Measurements from ENCODE around the gene ADRA1B.

ADRA1B gene

GRCh38 chr5:159880676-159881075 lies 35.6 kb upstream of the ADRA1B start:
- TF ChIP-seq, protein P1, sequence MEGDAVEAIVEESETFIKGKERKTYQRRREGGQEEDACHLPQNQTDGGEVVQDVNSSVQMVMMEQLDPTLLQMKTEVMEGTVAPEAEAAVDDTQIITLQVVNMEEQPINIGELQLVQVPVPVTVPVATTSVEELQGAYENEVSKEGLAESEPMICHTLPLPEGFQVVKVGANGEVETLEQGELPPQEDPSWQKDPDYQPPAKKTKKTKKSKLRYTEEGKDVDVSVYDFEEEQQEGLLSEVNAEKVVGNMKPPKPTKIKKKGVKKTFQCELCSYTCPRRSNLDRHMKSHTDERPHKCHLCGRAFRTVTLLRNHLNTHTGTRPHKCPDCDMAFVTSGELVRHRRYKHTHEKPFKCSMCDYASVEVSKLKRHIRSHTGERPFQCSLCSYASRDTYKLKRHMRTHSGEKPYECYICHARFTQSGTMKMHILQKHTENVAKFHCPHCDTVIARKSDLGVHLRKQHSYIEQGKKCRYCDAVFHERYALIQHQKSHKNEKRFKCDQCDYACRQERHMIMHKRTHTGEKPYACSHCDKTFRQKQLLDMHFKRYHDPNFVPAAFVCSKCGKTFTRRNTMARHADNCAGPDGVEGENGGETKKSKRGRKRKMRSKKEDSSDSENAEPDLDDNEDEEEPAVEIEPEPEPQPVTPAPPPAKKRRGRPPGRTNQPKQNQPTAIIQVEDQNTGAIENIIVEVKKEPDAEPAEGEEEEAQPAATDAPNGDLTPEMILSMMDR (IDR thresholded peaks at IDR 0.05; ENCODE audit: low read depth, low read length) = no peak
- DNase-seq (ENCODE audit: low read depth, low spot score) = no peak
- in situ Hi-C loops (cut with HindIII; ENCODE audit: low sequenced_read_pairs) = no loop called here
- H3K4me3 ChIP-seq (ENCODE audit: low read depth, low read length) = no peak overlapping the region

DNA sequence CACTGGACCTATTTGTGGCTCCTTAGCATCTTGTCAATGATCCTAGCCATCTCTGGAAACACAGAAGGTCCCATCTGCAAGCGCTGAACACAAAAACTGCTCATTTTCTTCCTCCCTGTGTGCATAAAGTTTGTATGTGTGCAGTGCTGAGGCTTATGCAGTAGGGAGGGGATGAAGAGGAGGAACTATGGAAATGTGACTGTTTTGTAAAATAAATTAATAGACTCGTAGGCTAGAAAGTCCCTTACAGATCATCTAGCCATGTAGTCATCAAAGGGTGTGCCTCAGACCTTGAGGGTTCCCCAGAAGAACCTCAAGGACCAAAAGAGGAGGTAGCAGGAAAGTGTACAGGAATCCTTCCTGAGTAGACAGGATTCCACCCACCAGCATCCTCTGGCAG lies 34.3 kb upstream of the ADRA1B start:
- no peak for DNase-seq (ENCODE audit: low read depth, low spot score)
- no peak overlapping the region for H3K4me3 ChIP-seq (ENCODE audit: low read depth, low read length)
- in situ Hi-C loops (cut with HindIII; ENCODE audit: low sequenced_read_pairs) = no loop called here
- TF ChIP-seq, protein P1 (IDR thresholded peaks at IDR 0.05; ENCODE audit: low read depth, low read length) = no peak

DNA sequence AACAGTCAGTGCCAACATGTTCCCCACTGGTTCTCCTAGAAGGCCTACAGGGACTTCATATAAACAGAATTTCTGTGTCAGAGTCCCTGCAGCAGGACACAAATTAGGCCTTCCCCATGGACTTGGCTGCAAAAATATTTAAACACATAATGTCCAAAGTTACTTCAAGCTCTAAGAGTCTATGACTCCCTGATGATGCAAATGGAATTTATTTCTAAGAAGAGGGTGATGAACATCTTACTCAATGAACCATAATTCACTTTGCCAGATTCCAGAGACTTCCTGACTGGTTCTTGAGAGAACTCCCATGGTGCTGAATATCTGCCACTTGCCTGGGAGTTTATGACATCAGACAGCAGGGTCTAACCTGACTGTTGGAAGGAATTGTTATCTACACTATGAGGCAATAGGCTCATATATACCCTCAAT lies 32.7 kb upstream of the ADRA1B start:
- DNase-seq (ENCODE audit: low read depth, low spot score) = peak; percentile 74
- H3K4me3 ChIP-seq (ENCODE audit: low read depth, low read length) = no peak overlapping the region
- in situ Hi-C loops (cut with HindIII; ENCODE audit: low sequenced_read_pairs) = no loop called here
- TF ChIP-seq, protein P1 (IDR thresholded peaks at IDR 0.05; ENCODE audit: low read depth, low read length) = no peak

DNA sequence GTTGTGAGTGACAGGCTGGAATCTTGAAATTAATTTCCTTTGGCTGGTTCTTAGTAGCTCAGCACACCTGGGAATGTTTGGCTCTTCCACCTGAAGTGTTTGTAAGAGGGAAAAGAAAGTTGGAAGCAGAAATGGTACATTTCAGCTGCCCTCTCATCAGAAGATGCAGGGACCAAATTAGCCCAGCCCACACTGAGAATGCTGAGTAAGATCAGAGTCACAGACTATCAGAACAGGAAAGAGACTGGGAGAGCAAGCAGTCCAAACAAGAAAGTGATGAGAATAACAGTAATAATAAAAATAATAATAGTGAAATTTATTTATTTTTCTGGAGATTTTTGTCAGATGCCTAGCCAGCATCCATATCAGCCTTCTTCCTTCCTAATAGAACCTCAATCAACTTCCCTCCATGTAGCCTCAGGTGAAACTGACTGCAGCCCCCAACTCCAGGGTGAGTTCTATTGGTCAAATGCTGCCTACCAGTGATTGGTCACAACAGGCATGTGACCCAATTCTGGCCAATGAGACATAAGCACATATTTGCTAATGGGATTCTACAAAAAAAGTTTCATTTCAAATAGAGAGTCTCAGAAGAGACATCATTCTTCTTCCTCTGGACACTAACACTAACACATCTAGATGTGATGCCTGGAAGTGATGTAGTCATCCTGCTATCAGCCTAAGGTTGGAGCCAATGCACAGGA lies 31.2 kb upstream of the ADRA1B start:
- no peak overlapping the region for H3K4me3 ChIP-seq (ENCODE audit: low read depth, low read length)
- TF ChIP-seq, protein P1 (IDR thresholded peaks at IDR 0.05; ENCODE audit: low read depth, low read length) = no peak
- in situ Hi-C loops (cut with HindIII; ENCODE audit: low sequenced_read_pairs) = no loop called here
- no peak for DNase-seq (ENCODE audit: low read depth, low spot score)

GRCh38 chr5:159886296-159886695 lies 30.0 kb upstream of the ADRA1B start:
- no peak overlapping the region for H3K4me3 ChIP-seq (ENCODE audit: low read depth, low read length)
- TF ChIP-seq, protein P1 (IDR thresholded peaks at IDR 0.05; ENCODE audit: low read depth, low read length) = no peak
- in situ Hi-C loops (cut with HindIII; ENCODE audit: low sequenced_read_pairs) = no loop called here
- DNase-seq (ENCODE audit: low read depth, low spot score) = no peak

GRCh38 chr5:159887050-159887449 lies 29.2 kb upstream of the ADRA1B start:
- DNase-seq (ENCODE audit: low read depth, low spot score) = no peak
- in situ Hi-C loops (cut with HindIII; ENCODE audit: low sequenced_read_pairs) = no loop called here
- TF ChIP-seq, protein P1 (IDR thresholded peaks at IDR 0.05; ENCODE audit: low read depth, low read length) = no peak
- H3K4me3 ChIP-seq (ENCODE audit: low read depth, low read length) = no peak overlapping the region
